HG02588 (cell line): ENCODE results near the gene FAM193B.

ENCODE experiments used
- ATAC-seq: cut with Tn5 transposase; IDR thresholded peaks from one replicate; pipeline ENCODE4 v1.9.1; 2021; ENCODE audit warnings: mild to moderate bottlenecking, moderate library complexity; ENCODE audit not compliant: unreplicated experiment

FAM193B gene

GRCh38 chr5:177472460-177473442, 81.6 kb downstream of the FAM193B start:
- ATAC-seq, result no peak

GRCh38 chr5:177471610-177472356, 82.6 kb downstream of the FAM193B start:
- ATAC-seq, result no peak

- ATAC-seq, result no peak
These were observed 83.4 kb downstream of the FAM193B start for GRCh38 chr5:177470759-177471536.
